ENCODE data around the gene SSTR3.
"Not testable (repeated sequence)": the region's sequence is repeated elsewhere in the genome, so short reads cannot be mapped to it uniquely, and the experiment has no call there.

Gene SSTR3

GRCh38 chr22:37212174-37212906 lies at the start of gene SSTR3:
Gene SSTR3 (minus strand): TSS chr22:37212477. CDS start chr22:37207803, 4,674 bp downstream.
- no peak for ATAC-seq

- peak; percentile 64 to 69 for ATAC-seq
Measured at GRCh38 chr22:37260901-37261336, 48.6 kb upstream of the SSTR3 start.

- no peak for ATAC-seq
Measured at GRCh38 chr22:37260155-37260795, 48.0 kb upstream of the SSTR3 start.

- no peak for ATAC-seq
Measured at GRCh38 chr22:37259540-37260029, 47.3 kb upstream of the SSTR3 start.

- ATAC-seq, result no peak
Measured at GRCh38 chr22:37258753-37259401, 46.6 kb upstream of the SSTR3 start.

- ATAC-seq, result peak in 1 of 2 donors; percentile 30
Measured at GRCh38 chr22:37258005-37258752, 45.9 kb upstream of the SSTR3 start.

GRCh38 chr22:37256075-37256726 lies 43.9 kb upstream of the SSTR3 start:
- no peak for ATAC-seq

- ATAC-seq, result no peak
Measured at GRCh38 chr22:37255558-37256006, 43.3 kb upstream of the SSTR3 start.

GRCh38 chr22:37254867-37255233 lies 42.6 kb upstream of the SSTR3 start:
- peak; percentile 86 to 89 for ATAC-seq

GRCh38 chr22:37254209-37254866 lies 42.1 kb upstream of the SSTR3 start:
- ATAC-seq, result no peak

GRCh38 chr22:37253126-37253660 lies 40.9 kb upstream of the SSTR3 start:
- ATAC-seq, result no peak

- ATAC-seq, result not testable (repeated sequence)
Measured at GRCh38 chr22:37251836-37252235, 39.6 kb upstream of the SSTR3 start.

GRCh38 chr22:37249986-37250385 lies 37.7 kb upstream of the SSTR3 start:
- no peak for ATAC-seq

GRCh38 chr22:37248251-37248650 lies 36.0 kb upstream of the SSTR3 start:
- peak; percentile 57 to 59 for ATAC-seq

- no peak for ATAC-seq
Measured at GRCh38 chr22:37245740-37246139, 33.5 kb upstream of the SSTR3 start.

GRCh38 chr22:37244922-37245722 lies 32.8 kb upstream of the SSTR3 start:
- ATAC-seq, result no peak

- peak; percentile 58 to 63 for ATAC-seq
Measured at GRCh38 chr22:37244114-37244921, 32.0 kb upstream of the SSTR3 start, which contains the start of gene RAC2. Gene RAC2 (minus strand): TSS chr22:37244269. CDS start chr22:37244148, 121 bp downstream.

- no peak for ATAC-seq
Measured at GRCh38 chr22:37243402-37244113, 31.3 kb upstream of the SSTR3 start.
